ENCODE measurements around the gene SOX1.

The SOX1 gene

DNA sequence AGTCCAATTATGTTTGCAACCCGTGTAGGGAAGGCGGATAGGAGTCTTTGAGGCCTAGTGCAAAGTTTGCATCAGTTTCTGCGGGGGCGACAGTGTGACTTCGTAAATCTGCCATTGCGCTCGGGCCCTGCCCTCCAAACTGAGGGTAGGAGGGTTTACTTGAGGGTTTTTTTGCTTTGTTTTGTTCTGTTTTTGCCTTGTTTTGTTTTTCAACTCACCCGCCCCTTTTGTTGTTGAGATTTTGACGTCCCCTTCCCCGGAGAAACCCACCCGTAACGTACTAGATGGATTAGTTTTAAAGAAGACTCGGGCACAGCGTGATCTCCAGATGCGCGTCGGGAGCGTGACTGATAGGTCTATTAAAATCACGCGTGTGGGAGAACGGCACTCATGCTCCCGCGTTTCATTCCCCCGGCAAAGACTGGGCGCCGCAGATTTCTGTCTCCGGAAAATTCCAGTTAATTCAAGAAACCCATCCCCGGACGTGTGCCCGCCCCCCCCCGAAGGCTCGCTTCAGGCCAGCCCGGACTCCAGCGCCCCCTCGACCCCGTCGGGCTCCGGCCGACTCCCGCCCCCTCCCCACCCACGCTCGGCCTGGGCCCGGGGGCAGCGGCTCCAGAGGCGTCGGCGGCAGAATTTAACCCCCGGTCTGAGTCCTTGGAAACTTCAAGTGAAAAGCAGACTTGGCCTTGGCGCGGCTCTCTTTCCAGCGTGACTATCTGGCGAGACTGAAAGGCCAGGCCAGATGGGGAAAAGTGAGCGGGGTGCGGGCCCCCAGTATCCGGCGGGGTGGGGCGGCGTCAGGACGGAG lies 5.0 kb downstream of the SOX1 start:
- in situ Hi-C loops (cut with MboI; ENCODE audit: low sequenced_read_pairs) = no loop called here

GRCh38 chr13:112072534-112073244 lies 5.7 kb downstream of the SOX1 start:
- in situ Hi-C loops (cut with MboI; ENCODE audit: low sequenced_read_pairs) = no loop called here

DNA sequence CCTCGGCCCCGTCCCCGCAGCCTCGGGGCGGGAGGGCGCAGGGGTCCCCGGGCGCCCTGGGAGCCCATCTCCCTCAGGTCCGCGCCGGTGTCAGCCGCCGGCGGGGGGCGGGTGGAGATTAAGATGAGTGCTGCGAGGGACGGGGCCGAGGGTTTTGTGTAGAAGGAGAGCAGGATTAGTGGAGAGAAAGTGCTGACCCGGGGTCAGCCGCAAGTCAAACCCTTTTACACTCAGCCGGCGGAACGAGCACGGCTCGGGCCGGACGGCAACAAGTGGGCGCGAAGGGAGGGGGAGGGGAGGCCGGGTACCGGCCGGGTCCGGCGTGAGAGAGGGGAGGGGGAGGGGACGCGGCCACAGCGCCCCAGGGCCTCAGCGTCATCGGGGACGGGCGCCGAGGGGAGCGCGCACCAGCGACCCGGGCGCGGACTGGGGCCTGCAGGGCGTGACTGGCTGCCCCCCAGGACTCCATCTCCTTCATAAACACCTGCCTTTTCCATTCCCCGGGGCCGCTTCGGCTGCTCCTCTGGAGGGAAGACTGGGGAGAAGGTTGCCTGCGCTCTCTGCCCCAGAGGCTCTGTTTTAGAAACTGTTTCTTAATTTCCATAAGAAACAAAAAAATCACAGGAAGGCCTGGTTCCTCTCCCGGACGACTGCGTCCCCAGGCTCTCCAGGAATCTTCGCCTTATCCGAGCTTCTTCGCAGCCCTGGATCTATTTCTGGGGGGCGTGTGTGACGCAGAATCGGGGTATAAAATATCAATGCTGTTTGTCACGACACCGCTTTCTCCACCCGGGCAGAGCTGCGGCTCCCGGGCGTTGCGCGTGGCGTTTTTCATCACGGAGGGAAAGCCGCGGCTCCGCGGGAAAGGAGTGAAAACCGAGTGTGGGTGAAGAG lies 6.5 kb downstream of the SOX1 start:
- in situ Hi-C loops (cut with MboI; ENCODE audit: low sequenced_read_pairs) = no loop called here

DNA sequence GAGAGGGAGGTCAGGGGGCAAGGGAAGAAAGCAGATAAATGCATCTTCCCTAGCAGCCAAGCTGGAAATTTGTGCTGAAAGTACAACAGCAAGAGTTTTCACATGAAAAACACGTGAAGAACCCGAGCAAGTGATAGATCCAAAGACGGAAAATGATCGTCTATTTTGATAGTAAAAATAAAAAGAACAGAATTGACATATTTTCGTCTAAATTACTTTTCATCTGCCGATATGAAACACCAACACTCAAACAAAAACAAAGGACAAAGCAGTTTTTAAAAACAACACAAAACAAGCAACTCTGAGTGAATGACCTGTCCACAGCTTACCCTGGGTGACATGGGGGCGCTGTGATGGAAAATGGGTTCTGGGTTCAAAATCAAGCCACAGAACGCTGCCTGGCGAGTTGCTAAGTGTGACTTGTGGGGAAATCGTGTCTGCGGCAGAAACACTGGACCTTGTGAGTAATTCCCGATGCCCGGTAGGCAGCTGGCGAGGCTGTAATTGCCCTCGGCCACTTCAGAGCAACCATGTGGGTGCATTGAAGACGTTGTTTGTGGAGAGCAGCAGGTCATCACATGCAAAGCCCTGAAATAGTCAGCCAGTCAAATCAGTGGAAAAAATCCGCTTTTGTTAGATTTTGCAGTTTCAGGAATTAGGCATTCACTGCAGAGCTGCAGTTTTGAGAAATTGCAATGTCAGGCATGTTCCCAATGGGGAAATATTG lies 7.4 kb downstream of the SOX1 start:
- in situ Hi-C loops (cut with MboI; ENCODE audit: low sequenced_read_pairs) = no loop called here

GRCh38 chr13:112077729-112078128 lies 10.8 kb downstream of the SOX1 start:
- in situ Hi-C loops (cut with MboI; ENCODE audit: low sequenced_read_pairs) = no loop called here

- in situ Hi-C loops (cut with MboI; ENCODE audit: low sequenced_read_pairs) = no loop called here
Measured at GRCh38 chr13:112078216-112078615, 11.3 kb downstream of the SOX1 start.

DNA sequence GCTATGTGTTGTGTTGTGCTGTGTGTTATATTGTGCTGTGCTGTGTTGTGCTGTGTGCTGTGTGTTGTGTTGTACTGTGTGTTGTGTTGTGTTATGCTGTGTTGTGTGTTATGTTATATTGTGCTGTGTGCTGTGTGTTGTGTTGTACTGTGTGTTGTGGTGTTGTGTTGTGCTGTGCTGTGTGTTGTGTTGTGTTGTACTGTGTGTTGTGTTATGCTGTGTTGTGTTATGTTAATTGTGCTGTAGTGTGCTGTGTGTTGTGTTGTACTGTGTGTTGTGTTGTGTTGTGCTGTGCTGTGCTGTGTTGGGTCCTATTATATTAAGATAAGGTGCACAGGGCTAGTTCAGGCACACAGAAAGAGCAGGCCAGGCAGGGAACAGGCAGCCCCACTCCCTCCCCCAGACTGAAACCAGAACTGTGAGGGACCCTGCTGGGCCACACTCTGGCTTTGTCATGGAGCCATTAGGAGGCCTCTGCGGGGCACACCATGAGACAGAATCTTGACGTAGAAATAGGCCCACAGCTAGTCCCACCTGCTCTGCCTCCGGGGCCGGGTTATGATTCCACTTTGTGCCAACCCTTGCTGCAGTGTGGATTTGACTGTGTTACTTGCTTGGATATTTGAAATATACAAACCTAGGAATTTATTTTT lies 12.1 kb downstream of the SOX1 start:
- in situ Hi-C loops (cut with MboI; ENCODE audit: low sequenced_read_pairs) = no loop called here

GRCh38 chr13:112079696-112080095 lies 12.7 kb downstream of the SOX1 start:
- in situ Hi-C loops (cut with MboI; ENCODE audit: low sequenced_read_pairs) = no loop called here

DNA sequence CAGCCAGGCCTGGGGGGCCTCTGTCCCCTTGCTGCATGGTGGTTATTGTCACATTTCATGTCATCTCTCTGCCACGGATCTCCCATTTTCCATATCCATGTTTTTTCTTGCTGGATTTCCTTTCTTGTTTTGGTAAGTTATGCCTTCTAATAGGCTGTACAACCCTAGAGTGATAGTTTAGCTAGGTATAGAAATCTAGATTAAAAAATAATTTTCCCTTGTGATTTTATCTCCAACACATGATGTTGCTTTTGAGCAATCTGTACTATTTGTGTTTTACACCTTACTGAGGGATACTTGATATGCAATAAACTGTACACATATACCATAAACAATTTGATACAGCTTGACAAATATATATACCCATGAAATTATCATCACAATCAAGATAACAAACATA lies 17.0 kb downstream of the SOX1 start:
- in situ Hi-C loops (cut with MboI; ENCODE audit: low sequenced_read_pairs) = no loop called here

- in situ Hi-C loops (cut with MboI; ENCODE audit: low sequenced_read_pairs) = no loop called here
Measured at GRCh38 chr13:112092453-112092852, 25.5 kb downstream of the SOX1 start.

GRCh38 chr13:112095354-112095753 lies 28.4 kb downstream of the SOX1 start:
- in situ Hi-C loops (cut with MboI; ENCODE audit: low sequenced_read_pairs) = no loop called here

DNA sequence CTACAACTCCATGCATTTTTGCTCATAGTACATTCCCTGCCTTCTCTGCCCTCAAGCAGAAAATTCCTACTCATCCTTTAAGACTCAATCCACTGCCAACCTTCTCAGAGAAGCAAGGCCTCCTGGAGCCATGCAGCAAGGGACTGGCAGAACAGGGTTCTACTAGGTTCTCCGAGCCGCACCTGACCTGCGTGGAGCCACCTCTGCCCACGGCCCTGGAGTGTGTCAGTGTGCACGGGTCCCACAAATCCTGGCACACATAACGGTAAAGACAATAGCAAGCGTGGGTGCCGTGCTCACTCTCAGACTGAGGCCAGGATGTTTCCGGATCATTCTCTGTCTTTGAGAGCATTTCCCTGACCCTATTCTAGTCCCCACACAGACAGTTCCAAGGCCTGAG lies 30.0 kb downstream of the SOX1 start:
- in situ Hi-C loops (cut with MboI; ENCODE audit: low sequenced_read_pairs) = no loop called here

- in situ Hi-C loops (cut with MboI; ENCODE audit: low sequenced_read_pairs) = no loop called here
Measured at GRCh38 chr13:112097770-112098169, 30.8 kb downstream of the SOX1 start.

GRCh38 chr13:112098699-112099098 lies 31.8 kb downstream of the SOX1 start:
- in situ Hi-C loops (cut with MboI; ENCODE audit: low sequenced_read_pairs) = no loop called here

- in situ Hi-C loops (cut with MboI; ENCODE audit: low sequenced_read_pairs) = no loop called here
Measured at GRCh38 chr13:112101360-112101930, 34.5 kb downstream of the SOX1 start.

GRCh38 chr13:112102243-112102642 lies 35.3 kb downstream of the SOX1 start:
- in situ Hi-C loops (cut with MboI; ENCODE audit: low sequenced_read_pairs) = no loop called here

- in situ Hi-C loops (cut with MboI; ENCODE audit: low sequenced_read_pairs) = no loop called here
Measured at GRCh38 chr13:112103260-112103838, 36.4 kb downstream of the SOX1 start.

DNA sequence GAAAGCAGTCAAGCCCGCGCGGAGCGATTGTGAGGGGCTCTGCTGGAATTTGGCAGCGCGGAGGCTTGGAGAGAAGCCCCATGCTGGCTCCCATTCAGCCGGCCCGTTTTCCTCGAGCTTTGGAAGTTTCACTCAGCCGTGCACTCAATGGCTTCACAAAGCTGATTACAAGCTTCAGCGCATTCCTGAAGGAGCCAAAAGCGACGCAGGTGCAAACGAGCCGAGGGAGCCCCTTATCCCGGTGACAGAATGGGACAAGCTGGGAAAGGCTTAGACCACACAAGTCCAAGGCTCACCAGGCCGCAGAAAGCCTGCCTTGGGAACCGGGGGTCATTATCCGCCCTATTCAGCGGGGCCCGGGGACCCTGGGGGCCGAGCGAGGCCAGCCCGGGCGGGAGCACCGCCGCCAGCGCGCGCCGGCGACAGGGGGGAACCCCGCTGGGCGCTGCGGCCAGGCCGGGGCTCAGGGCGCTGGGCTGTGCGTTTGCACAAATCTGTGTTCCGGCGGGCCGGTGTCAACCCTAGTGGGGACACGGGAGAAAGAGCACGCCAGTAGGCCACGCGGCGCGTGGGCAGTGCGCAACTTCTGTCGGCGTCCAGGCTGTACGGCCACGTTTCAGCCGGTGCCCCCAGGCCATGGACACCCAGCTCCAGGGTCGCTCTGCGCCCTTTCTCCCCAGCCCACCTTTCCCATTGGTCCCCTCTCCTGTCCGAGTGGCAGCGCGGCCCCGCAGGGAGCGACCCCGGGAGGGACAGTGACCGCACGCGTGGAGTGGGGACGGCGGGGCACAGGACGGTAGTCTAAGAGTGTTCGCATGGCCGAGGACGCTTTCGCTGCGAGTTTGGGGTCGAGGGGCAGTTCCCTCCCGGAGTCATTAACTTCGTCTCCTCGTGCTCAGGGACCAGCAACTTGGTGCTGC lies 37.3 kb downstream of the SOX1 start:
- in situ Hi-C loops (cut with MboI; ENCODE audit: low sequenced_read_pairs) = no loop called here

- in situ Hi-C loops (cut with MboI; ENCODE audit: low sequenced_read_pairs) = no loop called here
Measured at GRCh38 chr13:112104881-112105234, 37.9 kb downstream of the SOX1 start.
